H9 (cell line): Measurements from ENCODE around the gene GNAO1. TPM values are rescaled to one million over a fixed set of nuclear protein-coding genes. Genes with fewer than 3 reads are reported as not detected.

ENCODE experiments used
- DNase-seq: peaks from one replicate; pipeline ENCODE4 v3.0.0-alpha.2; 2017
- H2AFZ ChIP-seq: one replicate; pipeline ENCODE4 v1.6.1; 2013; ENCODE audit warnings: mild to moderate bottlenecking, low read length, control low read depth, moderate library complexity
- H2AK5ac ChIP-seq: 2 replicates; pipeline ENCODE4 v1.6.1; 2013; ENCODE audit warnings: low read length, control low read depth, mixed read lengths; ENCODE audit not compliant: insufficient read length
- H2BK120ac ChIP-seq: one replicate; pipeline ENCODE4 v1.6.1; 2013; ENCODE audit warnings: low read depth, mild to moderate bottlenecking, low read length, control low read depth, inconsistent platforms; ENCODE audit not compliant: poor library complexity, severe bottlenecking
- H2BK12ac ChIP-seq: 2 replicates; pipeline ENCODE4 v1.6.1; 2013; ENCODE audit warnings: low read length, control low read depth, mixed read lengths, low read depth; ENCODE audit not compliant: insufficient read length
- H2BK15ac ChIP-seq: 2 replicates; pipeline ENCODE4 v1.6.1; 2013; ENCODE audit warnings: low read depth, low read length, control low read depth
- H2BK20ac ChIP-seq: one replicate; pipeline ENCODE4 v1.6.1; 2013; ENCODE audit warnings: low read depth, mild to moderate bottlenecking, low read length, control low read depth, inconsistent platforms; ENCODE audit not compliant: poor library complexity, severe bottlenecking
- H2BK5ac ChIP-seq: 2 replicates; pipeline ENCODE4 v1.6.1; 2013; ENCODE audit warnings: low read length, control low read depth, mixed read lengths; ENCODE audit not compliant: insufficient read length
- H3K14ac ChIP-seq: 2 replicates; pipeline ENCODE4 v1.6.1; 2013; ENCODE audit warnings: low read length, control low read depth; ENCODE audit not compliant: insufficient read depth
- H3K18ac ChIP-seq: 2 replicates; pipeline ENCODE4 v1.6.1; 2013; ENCODE audit warnings: low read depth, mild to moderate bottlenecking, mixed read lengths, low read length, control low read depth; ENCODE audit not compliant: insufficient read length
- H3K23ac ChIP-seq: 2 replicates; pipeline ENCODE4 v1.6.1; 2013; ENCODE audit warnings: low read length, control low read depth, mixed read lengths, low read depth; ENCODE audit not compliant: insufficient read length
- H3K23me2 ChIP-seq: 2 replicates; pipeline ENCODE4 v1.6.1; 2013; ENCODE audit warnings: low read depth, mild to moderate bottlenecking, mixed read lengths, low read length, control low read depth; ENCODE audit not compliant: insufficient read length, poor library complexity, severe bottlenecking
- H3K27ac ChIP-seq: 2 replicates; pipeline ENCODE4 v1.5.1; 2013; ENCODE audit warnings: low read length, control low read depth, mixed read lengths, low read depth; ENCODE audit not compliant: insufficient read length
- H3K27me3 ChIP-seq: 2 replicates; pipeline ENCODE4 v1.6.1; 2013; ENCODE audit warnings: low read length, control low read depth, inconsistent platforms; ENCODE audit not compliant: insufficient read depth
- H3K4ac ChIP-seq: 2 replicates; pipeline ENCODE4 v1.6.1; 2013; ENCODE audit warnings: low read depth, mild to moderate bottlenecking, control low read depth, inconsistent platforms, low read length, moderate library complexity
- H3K4me1 ChIP-seq: 2 replicates; pipeline ENCODE4 v1.6.1; 2013; ENCODE audit warnings: low read length, control low read depth, inconsistent platforms; ENCODE audit not compliant: insufficient read depth
- H3K4me2 ChIP-seq: 2 replicates; pipeline ENCODE4 v1.6.1; 2013; ENCODE audit warnings: low read length, control low read depth, mixed read lengths; ENCODE audit not compliant: insufficient read length, insufficient read depth
- H3K56ac ChIP-seq: 2 replicates; pipeline ENCODE4 v1.6.1; 2013; ENCODE audit warnings: low read depth, mild to moderate bottlenecking, mixed read lengths, low read length, control low read depth; ENCODE audit not compliant: insufficient read length
- H3K79me1 ChIP-seq: 2 replicates; pipeline ENCODE4 v1.6.1; 2013; ENCODE audit warnings: low read depth, mild to moderate bottlenecking, moderate library complexity, low read length, control low read depth, inconsistent platforms; ENCODE audit not compliant: insufficient read depth, poor library complexity, severe bottlenecking
- H3K79me2 ChIP-seq: 2 replicates; pipeline ENCODE4 v1.6.1; 2013; ENCODE audit warnings: low read length, control low read depth, inconsistent platforms; ENCODE audit not compliant: insufficient read depth
- H3K9ac ChIP-seq: 2 replicates; pipeline ENCODE4 v1.6.1; 2013; ENCODE audit warnings: low read length, control low read depth, mixed read lengths; ENCODE audit not compliant: insufficient read length; ENCODE audit errors: extremely low read depth
- H3K9me3 ChIP-seq: one replicate; pipeline ENCODE4 v1.6.1; 2013; ENCODE audit warnings: low read depth, low read length, inconsistent platforms; ENCODE audit not compliant: control insufficient read depth
- H3T11ph ChIP-seq: one replicate; pipeline ENCODE4 v1.6.1; 2013; ENCODE audit warnings: mild to moderate bottlenecking, low read length, control low read depth, inconsistent platforms
- H4K20me1 ChIP-seq: one replicate; pipeline ENCODE4 v1.6.1; 2013; ENCODE audit not compliant: control insufficient read depth, insufficient read length, insufficient read depth
- H4K5ac ChIP-seq: 2 replicates; pipeline ENCODE4 v1.6.1; 2013; ENCODE audit warnings: low read depth, mild to moderate bottlenecking, mixed read lengths, low read length, control low read depth; ENCODE audit not compliant: insufficient read length
- H4K8ac ChIP-seq: replicated peaks from 2 replicates; pipeline ENCODE4 v1.6.1; 2013; ENCODE audit warnings: low read length, control low read depth, mixed read lengths, low read depth; ENCODE audit not compliant: insufficient read length
- H4K91ac ChIP-seq: 2 replicates; pipeline ENCODE4 v1.6.1; 2013; ENCODE audit warnings: low read depth, mild to moderate bottlenecking, moderate library complexity, mixed read lengths, low read length, control low read depth; ENCODE audit not compliant: insufficient read length
- H3K27ac Mint-ChIP-seq, 3 experiments: 2 replicates in 2 of 3; 3 replicates in 1 of 3; pipeline ENCODE4 v1.8.0; 2020 to 2021; ENCODE audit warnings: mixed read lengths in 3 of 3, mild to moderate bottlenecking in 1 of 3, moderate library complexity in 1 of 3
- H3K27me3 Mint-ChIP-seq: 2 replicates; pipeline ENCODE4 v1.8.0; 2021; ENCODE audit warnings: low read depth, mild to moderate bottlenecking, moderate library complexity, mixed read lengths
- H3K36me3 Mint-ChIP-seq, 3 experiments: 2 replicates in 2 of 3; 3 replicates in 1 of 3; pipeline ENCODE4 v1.8.0; 2020 to 2021; ENCODE audit warnings: low read depth in 3 of 3, mixed read lengths in 3 of 3; ENCODE audit not compliant: insufficient read depth in 1 of 3
- H3K4me1 Mint-ChIP-seq, 2 experiments: 2 replicates each; pipeline ENCODE4 v1.8.0; 2020; ENCODE audit warnings: mixed read lengths in 2 of 2
- H3K4me3 Mint-ChIP-seq, 2 experiments: 2 replicates in 1 of 2; 3 replicates in 1 of 2; pipeline ENCODE4 v1.8.0; 2020 to 2021; ENCODE audit warnings: mild to moderate bottlenecking in 2 of 2, mixed read lengths in 2 of 2, moderate library complexity in 1 of 2
- H3K9me3 Mint-ChIP-seq, 2 experiments: 2 replicates in 1 of 2; 3 replicates in 1 of 2; pipeline ENCODE4 v1.8.0; 2020; ENCODE audit warnings: mild to moderate bottlenecking in 2 of 2, mixed read lengths in 2 of 2, moderate library complexity in 1 of 2
- CTCF ChIP-seq: fragments of 200-600 bp; sonication (generic); conservative IDR thresholded peaks from 3 replicates; pipeline ENCODE4 v1.8.0; 2021; ENCODE audit warnings: antibody characterized with exemption, mild to moderate bottlenecking
- WGBS: extraction: QIAGEN DNeasy Blood & Tissue Kit; methylation state at CpG from one replicate; pipeline ENCODE4 v1.1.7; 2013; ENCODE audit warnings: missing lambda C conversion rate, low lambda C conversion rate, mixed read lengths; ENCODE audit not compliant: insufficient read length; ENCODE audit errors: extremely low coverage; 5-methylcytosine and 5-hydroxymethylcytosine counted together
- total RNA-seq: library from RNA; stranded (reverse); gene quantifications from 2 replicates; pipeline ENCODE4 v1.2.1, GENCODE V29; 2021

Gene GNAO1
- total RNA-seq, 1 experiment from 2014 or later = 16.9 TPM

GRCh38 chr16:56352351-56353053 lies 161.2 kb downstream of the GNAO1 start:
- Histone ChIP-seq H2BK20ac (no peak overlapping the region), H3K27me3 (no peaks in the 10 kb centered on the region), H2BK120ac (no peak overlapping the region), H3T11ph (no peak overlapping the region), H3K9me3 (no peaks in the 10 kb centered on the region), H3K4ac (no peak overlapping the region), H4K8ac (no peak overlapping the region), H3K27ac (no peak overlapping the region), H3K79me1 (no peaks in the 10 kb centered on the region), H4K91ac (no peak overlapping the region), H3K56ac (no peak overlapping the region), H2BK15ac (no peak overlapping the region), H3K18ac (no peak overlapping the region), H3K23ac (no peak overlapping the region), H3K14ac (no peak overlapping the region), H3K4me2 (no peak overlapping the region), H2AK5ac (no peak overlapping the region), H3K9ac (no peak overlapping the region), H3K4me1 (no peaks in the 10 kb centered on the region), H4K5ac (no peak overlapping the region), H3K23me2 (no peaks in the 10 kb centered on the region), H4K20me1 (no peaks in the 10 kb centered on the region), H2BK12ac (no peak overlapping the region), H2BK5ac (no peak overlapping the region), H3K79me2 (no peaks in the 10 kb centered on the region), H2AFZ (no peak overlapping the region)
- Mint-ChIP-seq H3K4me1 (peaks cover 17 to 20% of the 10 kb centered on the region in 2 experiments), H3K9me3 (no peaks in the 10 kb centered on the region), H3K4me3 (no peak overlapping the region), H3K27ac (no peak overlapping the region), H3K27me3 (no peaks in the 10 kb centered on the region; the same call in none of the 2 replicates), H3K36me3 (no peaks in the 10 kb centered on the region)
- WGBS = no CpG with 5 or more reads among the region's 7 CpGs
- TF ChIP-seq CTCF = no peak
- DNase-seq = peak; percentile 8
